ENCODE measurements around the gene STX2. TPM values are rescaled to one million over a fixed set of nuclear protein-coding genes. Genes with fewer than 3 reads are reported as not detected.
"Not testable (repeated sequence)": the region's sequence is repeated elsewhere in the genome, so short reads cannot be mapped to it uniquely, and the experiment has no call there.

STX2 gene
- total RNA-seq, result 35.1 and 36.7 TPM in 2 replicates

DNA sequence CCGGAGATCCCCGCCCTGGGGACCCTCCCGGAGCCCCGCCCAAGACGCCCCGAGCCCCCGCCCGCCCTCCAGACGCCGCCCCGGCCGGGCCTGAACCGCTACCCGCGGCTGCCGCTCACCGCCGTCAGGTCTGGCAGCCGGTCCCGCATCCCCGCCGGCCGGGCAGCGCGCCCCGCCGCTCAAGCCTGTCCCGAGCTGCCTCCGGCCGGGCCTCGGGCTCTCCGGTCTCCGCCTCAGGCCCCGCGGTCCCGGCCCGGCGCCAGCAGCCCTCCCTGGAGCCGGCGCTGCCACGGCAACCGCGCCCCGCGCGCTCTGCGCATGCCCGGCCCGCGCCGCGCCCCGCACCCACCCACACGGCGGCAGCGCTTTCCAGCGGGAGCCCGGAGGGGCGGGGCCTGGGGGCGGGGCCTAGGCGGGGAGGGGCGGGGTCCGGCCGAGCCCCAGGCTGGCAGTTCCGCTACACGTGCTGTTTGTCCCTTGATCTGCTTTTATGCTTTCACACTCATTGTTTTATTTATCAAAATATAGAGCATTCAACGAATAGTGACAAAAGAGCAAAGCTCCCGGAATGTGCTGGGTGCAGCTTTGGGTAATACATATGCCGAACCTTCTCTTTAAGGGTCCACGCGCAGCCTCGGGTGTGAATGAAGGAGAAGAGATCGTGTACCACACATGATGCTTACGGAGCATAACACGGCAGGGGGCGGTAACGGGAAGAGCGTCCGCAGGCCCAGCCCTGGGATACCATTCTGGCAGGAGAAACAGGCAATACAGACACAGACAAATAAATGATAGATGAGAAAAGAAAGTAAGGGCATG, at the start of gene STX2:
Gene STX2, minus strand, starts transcription at position 300 of the 819 bp plus-strand sequence. Its CDS starts 151 bp downstream, at position 149.
- peak; percentile 36 for DNase-seq (ENCODE audit: extremely low read depth, low read depth, low spot score)

- not testable (repeated sequence) for DNase-seq (ENCODE audit: extremely low read depth, low read depth, low spot score)
These were observed 48.1 kb upstream of the STX2 start for GRCh38 chr12:130887190-130887589.

- DNase-seq (ENCODE audit: extremely low read depth, low read depth, low spot score), result no peak
These were observed 42.5 kb upstream of the STX2 start for GRCh38 chr12:130881548-130881947.

- DNase-seq (ENCODE audit: extremely low read depth, low read depth, low spot score), result no peak
These were observed 42.0 kb upstream of the STX2 start for GRCh38 chr12:130881046-130881445.

DNA sequence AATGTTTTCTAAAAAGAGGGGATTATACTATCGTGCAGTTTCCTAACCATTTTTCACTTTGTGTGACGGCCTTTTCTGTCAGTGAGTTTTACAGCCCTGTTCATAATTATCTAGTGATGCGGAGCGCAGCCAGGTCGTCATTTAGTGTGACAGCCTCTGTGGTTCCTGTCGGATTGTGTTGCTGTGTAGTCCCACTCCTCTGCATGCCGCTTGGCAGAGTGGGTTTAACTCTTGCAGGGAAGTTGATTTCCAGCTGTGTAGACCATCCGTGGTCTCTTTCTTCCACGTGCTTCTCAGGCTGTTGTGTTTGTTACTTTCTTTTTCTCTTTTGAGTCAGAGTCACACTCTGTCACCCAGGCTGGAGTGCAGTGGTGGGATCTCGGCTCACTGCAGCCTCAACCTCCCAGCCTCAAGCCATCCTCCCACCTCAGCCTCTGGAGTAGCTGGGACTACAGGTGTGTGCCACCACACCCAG, 41.4 kb upstream of the STX2 start:
- DNase-seq (ENCODE audit: extremely low read depth, low read depth, low spot score), result no peak

- DNase-seq (ENCODE audit: extremely low read depth, low read depth, low spot score), result no peak
These were observed 40.8 kb upstream of the STX2 start for GRCh38 chr12:130879781-130880389.

GRCh38 chr12:130879212-130879686, 40.2 kb upstream of the STX2 start:
- no peak for DNase-seq (ENCODE audit: extremely low read depth, low read depth, low spot score)

- DNase-seq (ENCODE audit: extremely low read depth, low read depth, low spot score), result no peak
These were observed 39.4 kb upstream of the STX2 start for GRCh38 chr12:130878193-130879185.

- no peak for DNase-seq (ENCODE audit: extremely low read depth, low read depth, low spot score)
These were observed 38.3 kb upstream of the STX2 start for GRCh38 chr12:130877333-130877732.

DNA sequence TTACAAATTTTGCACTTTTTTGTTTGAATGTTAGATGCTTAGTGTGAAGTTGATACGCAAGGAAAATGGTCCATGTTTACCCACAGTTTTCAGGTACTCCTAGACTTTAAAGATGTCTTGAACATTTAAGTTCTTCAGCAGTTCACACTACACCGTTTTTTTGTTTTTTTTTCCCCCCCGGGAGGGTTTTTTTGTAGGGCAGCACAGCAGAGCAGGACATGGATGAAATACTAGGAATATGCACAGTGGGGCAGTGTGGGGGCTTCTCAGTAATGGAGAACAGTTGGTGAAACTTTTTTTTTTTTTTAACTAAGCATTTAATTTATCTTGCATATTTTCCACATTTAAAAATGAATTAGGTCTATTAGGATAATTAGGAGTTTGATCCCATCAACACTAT, 37.7 kb upstream of the STX2 start:
- no peak for DNase-seq (ENCODE audit: extremely low read depth, low read depth, low spot score)

DNA sequence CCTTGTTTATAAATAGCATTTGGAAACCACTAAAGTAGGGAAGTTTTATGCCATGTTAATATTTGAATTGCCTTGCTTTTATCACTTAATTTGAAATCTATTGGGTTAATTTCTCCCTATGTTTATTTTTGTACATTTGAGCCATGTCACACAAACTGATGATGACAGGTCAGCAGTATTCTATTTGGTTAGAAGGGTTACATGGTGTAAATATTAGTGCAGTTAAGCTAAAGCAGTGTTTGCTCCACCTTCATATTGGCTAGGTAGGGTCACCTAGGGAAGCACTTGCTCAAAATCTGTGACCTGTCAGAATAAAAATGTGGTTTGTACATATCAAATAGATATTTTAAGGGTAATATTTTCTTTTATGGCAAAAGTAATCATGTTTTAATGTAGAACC, 37.2 kb upstream of the STX2 start:
- no peak for DNase-seq (ENCODE audit: extremely low read depth, low read depth, low spot score)

DNA sequence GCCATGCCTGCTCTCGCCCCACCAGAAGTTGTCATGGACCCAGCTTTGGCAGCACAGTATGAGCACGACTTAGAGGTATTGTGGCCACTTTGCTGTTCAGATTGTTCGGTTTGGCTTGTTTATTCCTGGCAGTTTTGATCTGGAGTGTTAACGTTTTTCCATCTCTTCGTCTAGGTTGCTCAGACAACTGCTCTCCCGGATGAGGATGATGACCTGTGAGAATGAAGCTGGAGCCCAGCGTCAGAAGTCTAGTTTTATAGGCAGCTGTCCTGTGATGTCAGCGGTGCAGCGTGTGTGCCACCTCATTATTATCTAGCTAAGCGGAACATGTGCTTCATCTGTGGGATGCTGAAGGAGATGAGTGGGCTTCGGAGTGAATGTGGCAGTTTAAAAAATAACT, 36.7 kb upstream of the STX2 start:
- not testable (repeated sequence) for DNase-seq (ENCODE audit: extremely low read depth, low read depth, low spot score)

DNA sequence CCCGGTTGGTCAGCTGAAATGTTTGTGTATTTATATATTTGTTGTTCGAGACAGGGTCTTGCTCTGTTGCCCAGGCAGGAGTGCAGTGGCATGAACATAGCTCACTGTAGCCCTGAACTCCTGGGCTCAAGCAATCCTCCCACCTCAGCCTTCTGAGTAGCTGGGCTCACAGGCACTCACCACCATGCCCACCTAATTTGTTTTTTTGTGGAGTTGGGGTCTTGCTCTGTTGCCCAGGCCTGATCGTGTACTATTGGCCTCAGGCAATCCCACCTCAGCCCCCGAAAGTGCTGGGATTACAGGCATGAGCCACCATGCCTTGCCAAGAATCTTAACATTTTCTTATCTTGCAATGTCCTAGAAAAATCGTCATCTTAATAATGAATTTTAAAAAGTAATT, 36.1 kb upstream of the STX2 start:
- no peak for DNase-seq (ENCODE audit: extremely low read depth, low read depth, low spot score)

DNA sequence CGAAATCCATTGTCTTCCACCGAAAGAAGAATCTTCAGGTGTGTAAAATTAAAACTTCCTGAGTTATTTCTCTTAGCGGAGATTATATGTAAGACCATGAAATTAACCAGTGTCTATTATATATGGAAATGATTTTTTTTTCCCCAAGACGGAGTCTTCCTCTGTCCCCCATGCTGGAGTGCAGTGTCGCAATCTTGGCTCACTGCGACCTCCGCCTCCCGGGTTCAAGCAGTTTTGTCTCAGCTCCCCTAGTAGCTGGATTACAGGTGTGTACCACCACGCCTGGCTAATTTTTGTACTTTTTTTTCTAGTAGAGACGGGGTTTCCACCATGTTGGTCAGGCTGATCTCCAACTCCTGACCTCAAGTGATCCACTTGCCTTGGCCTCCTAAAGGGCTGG, 35.6 kb upstream of the STX2 start:
- DNase-seq (ENCODE audit: extremely low read depth, low read depth, low spot score), result no peak

GRCh38 chr12:130873825-130874224, 34.8 kb upstream of the STX2 start:
- no peak for DNase-seq (ENCODE audit: extremely low read depth, low read depth, low spot score)

GRCh38 chr12:130873106-130873795, 34.2 kb upstream of the STX2 start:
- DNase-seq (ENCODE audit: extremely low read depth, low read depth, low spot score), result no peak

- DNase-seq (ENCODE audit: extremely low read depth, low read depth, low spot score), result no peak
These were observed 33.4 kb upstream of the STX2 start for GRCh38 chr12:130872179-130873096.

DNA sequence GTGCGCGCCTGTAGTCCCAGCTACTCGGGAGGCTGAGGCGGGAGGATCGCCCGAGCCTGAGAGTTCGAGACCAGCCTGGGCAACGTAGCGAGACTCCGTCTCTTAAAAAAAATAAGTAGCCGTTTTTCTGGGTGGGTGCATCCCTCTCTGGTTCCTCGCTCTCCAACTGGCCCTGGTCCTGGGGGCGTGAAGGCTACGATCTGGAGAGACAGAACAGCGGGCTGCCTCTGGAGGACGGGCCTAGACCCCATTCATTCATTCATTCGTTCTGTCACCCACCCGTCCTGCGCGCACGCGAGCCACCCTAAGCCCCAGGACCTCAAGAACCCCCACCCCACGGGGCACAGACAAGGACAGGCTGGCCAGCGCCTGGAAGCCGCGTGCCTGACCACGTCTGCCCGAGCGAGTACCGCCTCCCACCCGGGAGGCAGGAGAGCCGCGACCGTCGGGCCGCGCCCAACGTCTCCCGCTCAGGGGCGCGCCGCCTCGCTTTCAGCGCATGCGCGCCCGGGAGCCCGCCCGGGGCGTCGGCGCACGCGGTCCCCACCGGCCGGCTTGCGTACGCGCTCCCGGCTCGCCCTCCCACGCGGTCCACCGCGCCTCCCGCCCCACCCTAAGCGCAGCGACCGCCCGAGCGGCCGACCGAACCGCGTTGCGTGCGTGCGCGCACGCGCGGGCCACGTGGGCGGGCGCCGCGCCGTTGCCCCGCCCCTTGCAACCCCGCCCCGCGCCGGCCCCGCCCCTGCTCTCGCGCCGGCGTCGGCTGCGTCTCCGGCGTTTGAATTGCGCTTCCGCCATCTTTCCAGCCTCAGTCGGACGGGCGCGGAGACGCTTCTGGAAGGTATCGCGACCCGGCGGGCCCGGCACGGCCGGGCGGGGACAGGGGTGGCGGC, 32.5 kb upstream of the STX2 start, which contains the start of gene RAN:
Gene RAN, plus strand, starts transcription at position 781 of the 893 bp plus-strand sequence. CDS start 528 bp downstream, outside the sequence.
- no peak for DNase-seq (ENCODE audit: extremely low read depth, low read depth, low spot score)

All from glomerular endothelial cell (primary cell).